Hematopoietic multipotent progenitor cell treated with erythropoietin and hydrocortisone succinate and interleukin-3 and kit ligand, for 8 days (in vitro differentiated cells): ENCODE data around the gene SEPTIN2.
"Not testable (repeated sequence)": the region's sequence is repeated elsewhere in the genome, so short reads cannot be mapped to it uniquely, and the experiment has no call there.

ENCODE experiments used
- DNase-seq: peaks from one replicate; pipeline ENCODE4 v3.0.0-alpha.2; 2015

The SEPTIN2 gene

DNA sequence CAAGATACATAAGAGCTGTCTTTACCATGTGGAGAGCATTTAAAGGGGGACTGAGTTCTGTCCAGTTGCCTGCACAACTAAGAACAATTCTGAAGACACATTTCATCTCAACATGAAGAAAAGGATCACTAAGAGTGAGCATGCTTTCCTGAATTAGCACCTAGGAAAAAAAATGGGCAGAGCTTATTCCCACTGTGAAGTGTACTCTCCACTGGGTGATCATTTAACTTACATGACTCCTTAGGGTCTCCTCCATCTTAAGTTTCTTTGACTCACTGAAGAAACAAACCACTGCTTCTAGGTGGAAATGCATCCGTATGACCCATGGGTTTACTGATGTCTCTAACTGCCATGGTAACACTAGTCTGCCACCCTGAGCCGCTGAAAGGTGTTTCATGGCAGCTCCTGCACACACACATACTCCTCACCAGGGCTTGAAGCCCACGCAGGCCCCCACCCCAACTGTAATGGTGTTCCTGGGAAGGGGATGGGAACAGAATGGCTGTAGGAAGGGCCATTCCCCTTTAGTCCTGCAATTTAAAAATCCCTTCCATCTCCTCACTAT, 27.3 kb upstream of the SEPTIN2 start:
- no peak for DNase-seq

DNA sequence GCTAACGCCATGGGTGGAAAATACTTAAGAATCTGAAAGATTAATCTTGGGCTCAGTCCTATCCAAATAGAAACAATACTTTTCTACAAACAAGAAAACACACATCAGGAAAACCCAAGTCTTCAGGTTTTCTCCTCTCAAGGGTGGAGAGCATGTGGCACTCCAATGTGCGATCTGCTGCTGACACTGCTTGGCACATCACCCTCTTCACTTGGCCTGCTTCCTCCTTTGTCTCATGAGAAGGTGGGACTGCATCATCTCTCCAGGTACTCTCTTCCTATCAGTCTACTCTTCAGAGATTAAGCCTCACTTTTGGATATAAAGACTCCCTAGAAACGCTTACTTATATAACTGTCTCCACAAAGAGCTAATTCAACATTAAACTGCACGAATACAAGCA, 26.7 kb upstream of the SEPTIN2 start:
- no peak for DNase-seq

DNA sequence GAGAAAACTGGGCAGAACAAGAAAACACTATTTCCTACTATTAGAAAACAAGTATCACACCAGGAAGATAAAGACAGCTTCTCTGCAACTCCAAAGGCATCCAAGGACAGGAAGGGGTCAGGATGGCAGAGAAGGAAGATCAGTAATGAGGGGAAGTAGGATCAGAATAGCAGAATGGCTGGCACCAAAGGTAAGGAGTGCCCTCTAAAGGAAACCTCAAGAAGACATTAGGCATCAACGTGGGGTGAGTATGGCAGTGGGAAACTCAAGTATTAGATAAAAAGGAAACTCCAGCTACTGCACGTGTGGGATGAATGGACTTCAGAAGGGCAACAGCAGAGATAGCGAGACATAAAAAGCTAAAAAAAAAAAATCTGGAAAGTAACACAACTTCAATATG, 26.1 kb upstream of the SEPTIN2 start:
- DNase-seq = peak; percentile 16

DNA sequence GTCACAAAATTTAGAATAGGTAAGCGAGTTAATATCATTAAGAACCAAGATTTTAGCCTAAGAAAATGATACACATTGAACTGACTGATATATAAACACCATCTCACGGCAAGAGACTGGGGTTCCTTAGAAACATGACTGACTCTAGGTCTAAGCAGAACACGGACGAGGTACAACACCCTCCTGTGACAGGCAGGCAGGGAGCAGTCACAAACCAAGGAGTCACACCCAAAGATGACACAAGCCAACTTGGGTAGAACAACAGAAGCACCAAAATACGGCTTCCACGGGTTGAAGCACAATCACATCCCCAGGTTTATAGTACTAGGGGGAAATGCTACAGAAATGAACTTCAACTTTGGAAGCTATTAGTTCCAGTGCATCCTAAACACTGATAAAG, 24.6 kb upstream of the SEPTIN2 start:
- no peak for DNase-seq

DNA sequence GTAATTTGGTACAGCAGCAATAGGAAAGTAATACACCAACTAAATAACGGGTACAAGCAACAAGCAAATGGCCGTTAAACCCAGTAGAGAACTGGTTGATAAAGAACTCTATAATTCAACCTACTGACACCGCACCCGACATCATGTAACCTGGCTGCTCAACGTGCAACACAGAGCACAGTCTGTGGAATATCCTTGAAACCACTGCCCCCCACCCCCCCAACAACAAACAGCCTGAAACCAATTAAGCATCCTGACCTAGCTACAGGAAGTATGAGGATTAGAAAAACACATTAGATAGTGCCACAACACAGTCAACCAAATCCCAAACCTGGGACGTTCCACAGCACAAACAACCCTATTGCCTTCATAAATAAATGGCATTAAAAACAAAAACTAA, 23.7 kb upstream of the SEPTIN2 start:
- DNase-seq = no peak

DNA sequence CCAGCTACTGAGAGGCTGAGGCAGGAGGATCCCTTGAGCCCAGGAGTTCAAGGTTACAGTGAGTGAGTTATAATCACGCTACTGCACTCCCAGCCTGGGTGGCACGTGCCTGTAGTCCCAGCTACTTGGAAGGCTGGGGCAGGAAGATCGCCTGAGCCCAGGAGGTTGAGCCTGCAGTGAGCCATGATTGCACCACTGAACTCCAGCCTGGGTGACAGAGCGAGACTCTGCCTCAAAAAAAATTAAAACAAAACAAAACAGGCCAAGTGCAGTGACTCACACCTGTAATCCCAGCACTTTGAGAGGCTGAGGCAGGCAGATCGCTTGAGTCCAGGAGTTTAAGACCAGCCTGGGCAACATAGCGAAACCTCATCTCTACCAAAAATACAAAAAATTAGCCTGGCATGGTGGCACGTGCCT, 22.3 kb upstream of the SEPTIN2 start:
- not testable (repeated sequence) for DNase-seq

DNA sequence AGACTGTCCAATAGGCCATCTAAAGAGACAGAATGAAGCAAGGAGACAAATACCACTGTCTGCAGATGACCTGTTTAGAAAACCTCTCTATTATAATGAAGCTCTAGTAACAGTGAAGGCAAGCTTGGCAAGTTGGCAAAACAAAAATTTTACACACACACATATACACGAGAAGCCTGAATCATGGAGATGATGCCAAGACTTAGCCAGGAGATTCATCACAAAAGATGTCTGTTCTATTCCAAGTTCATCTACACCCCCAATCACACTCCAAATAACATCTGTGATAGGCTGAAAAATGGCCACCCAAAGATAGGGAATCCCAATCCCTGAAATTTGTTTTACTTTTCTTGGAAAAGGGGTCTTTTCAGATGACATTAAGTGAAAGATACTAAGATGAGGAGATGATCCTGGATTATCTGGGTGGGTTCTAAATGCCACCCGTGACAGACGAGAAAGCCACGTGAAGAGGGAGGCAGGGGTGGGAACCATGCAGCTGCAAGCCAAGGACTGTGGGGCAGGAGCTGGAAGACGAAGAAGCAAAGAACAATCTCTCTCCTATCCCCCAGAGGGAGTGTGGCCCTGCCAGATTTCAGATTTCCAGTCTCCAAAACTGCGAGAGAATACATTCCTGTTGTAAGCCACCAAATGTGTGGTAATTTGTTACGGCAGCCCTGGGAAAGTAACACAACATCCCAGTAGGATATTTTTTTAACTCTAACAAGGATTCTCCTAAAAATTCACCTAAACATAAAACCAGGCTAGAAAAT, 20.2 kb upstream of the SEPTIN2 start:
- DNase-seq = no peak

DNA sequence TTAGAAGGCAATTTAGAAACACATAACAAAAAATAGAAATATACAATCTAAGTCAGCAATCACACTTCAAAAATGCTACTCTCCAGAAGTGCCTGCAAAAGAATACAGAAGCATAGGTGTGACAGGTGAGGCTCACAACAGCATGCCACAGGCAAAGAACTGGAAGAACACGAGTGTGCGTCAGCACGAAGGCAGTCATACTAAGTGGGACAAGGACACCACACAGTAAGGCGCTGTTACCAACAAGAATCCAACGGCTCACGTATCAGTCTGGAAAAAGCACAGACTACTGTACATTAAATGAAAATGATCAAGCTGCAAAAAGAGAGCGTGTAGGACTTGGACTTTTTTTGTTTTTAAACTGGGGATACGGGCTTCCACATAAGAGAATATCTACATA, 19.0 kb upstream of the SEPTIN2 start:
- DNase-seq = no peak

DNA sequence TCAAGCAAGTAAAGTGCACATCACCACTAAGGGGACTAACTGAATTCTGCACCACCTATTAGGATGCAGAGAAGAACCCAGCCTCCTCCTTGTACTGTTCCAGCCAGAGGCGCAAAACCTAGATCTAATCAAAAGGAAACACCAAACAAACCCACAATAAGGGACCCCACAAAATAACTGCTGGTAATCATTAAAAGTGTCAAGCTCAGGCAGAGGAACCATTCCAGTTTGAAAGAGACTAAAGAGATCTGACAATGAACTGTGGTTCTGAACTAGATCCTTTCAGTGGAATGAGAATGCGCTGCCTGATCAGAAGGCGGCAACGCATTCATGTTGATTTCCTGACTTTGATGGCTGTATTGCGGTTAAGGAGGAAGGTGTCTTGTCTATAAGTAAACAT, 17.1 kb upstream of the SEPTIN2 start:
- peak; percentile 29 for DNase-seq

DNA sequence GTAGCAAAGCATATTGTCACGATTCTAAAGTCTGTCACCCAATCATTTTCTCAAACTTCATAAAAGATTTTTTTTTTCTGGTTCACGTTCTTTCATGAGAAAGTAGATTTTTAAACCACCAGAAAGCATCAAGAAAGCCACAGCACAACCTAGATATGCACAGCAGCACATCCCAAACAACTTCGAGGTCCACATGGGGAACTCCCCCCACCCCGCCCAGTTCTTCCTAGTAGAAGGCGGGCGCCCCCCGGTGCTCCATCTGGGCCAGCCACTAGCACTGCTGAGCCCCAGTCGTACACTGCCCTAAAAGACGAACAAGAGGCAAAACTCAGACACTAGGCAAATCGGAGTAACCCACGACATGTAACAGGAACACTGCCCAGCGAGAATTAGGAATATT, 15.7 kb upstream of the SEPTIN2 start:
- no peak for DNase-seq

DNA sequence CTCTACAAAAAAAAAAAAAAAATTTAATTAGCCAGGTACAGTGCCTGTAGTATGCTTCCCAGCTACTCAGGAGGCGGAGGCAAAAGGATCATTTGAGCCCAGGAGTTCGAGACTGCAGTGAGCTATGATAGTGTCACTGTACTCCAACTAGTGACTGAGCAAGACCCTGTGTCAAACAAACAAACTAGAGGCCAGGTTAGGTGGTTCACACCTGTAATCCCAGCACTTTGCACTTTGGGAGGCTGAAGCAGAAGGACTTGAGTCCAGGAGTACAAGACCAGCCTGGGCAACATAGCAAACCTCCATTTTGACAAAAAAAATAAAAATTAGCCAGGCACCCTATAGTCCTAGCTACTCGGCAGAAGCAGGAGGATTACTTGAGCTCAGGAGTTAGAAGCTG, 13.6 kb upstream of the SEPTIN2 start:
- no peak for DNase-seq

DNA sequence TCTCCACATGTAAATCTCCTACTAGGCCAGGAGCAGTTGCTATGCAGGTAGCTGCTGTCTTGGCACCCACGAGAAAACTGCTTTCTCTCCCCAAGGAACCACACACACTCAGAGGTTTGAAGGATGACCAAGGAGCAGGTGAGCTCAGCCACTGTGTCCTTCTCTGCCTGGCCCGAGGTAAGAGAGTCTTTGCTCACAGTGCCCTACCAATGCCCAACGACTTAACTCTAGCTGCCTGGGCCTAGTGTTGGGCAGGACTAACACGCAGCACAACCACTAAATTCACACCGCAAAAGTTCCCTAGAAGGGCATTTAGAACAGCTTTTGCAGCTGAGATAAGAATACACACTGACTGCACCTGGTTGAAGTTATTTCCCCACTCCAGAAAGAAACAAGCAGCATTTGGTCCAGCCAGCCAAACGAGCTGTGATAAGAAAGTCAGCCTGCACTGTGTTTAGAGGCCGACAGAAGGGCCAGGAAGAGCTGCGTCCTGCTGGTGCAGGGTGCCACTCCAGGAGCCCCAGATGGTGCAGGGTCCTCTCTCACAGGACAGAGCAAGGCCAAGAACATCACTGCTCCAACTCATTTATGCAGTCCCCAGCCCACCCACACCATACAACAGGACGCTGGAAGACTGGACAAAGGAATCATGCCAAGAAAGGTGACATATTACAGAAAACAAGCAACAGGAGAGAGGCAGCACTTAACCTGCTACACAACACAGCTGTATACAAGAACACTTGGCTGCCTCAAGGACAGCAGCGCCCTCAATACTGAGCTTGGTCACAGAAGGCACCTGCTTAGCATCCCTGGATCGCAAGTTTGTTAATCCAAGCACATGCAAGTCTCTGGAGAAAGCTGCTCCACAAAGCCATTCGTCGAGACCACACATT, 12.7 kb upstream of the SEPTIN2 start:
- DNase-seq = peak; percentile 71

DNA sequence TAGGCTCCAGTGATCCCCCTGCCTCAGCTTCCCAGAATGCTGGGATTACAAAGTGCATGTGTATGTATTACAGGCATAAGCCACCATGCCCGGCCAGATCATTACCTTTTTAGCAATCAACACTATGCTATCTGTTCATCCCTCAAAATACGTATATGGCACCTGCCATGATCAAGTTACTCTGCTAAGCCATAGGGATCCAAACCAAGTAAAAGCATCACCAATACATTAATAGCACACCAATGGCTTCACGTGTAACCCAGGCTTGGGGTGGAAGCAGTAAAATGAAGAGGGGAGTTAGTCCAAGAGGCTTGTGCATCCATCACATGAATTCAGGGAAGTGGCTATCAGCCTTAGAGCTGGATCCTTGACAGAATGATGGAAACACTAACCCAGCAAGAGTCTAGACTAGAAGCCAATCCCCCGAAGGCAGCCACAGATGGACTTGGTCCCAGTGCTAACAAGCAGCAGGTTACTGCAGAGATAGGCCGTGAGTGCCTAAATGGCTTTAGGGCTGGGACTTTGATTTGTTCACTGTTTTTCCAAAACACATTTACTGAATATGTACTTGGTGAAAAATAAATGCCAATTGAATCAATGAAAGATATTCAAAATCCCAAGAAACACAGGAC, 11.6 kb upstream of the SEPTIN2 start:
- no peak for DNase-seq

DNA sequence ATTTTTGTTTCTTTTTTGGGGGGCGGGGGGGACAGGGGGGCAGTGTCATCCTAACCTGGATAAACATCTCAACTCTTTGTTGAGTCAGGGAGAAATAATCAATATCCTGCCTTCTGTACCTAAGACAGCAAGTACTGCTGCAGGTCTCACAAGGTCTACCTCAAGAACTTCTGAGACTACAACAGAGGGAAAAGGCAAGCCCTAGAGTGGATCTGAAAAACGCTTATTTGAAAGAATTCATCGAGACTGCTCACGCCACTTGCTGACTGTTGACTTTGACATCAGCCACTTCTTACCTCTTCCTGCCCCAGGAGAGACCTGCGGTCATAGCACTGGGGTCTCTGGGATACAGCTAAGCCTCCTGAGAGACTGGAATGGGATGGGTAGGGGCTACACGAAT, 8.7 kb upstream of the SEPTIN2 start:
- DNase-seq = no peak

DNA sequence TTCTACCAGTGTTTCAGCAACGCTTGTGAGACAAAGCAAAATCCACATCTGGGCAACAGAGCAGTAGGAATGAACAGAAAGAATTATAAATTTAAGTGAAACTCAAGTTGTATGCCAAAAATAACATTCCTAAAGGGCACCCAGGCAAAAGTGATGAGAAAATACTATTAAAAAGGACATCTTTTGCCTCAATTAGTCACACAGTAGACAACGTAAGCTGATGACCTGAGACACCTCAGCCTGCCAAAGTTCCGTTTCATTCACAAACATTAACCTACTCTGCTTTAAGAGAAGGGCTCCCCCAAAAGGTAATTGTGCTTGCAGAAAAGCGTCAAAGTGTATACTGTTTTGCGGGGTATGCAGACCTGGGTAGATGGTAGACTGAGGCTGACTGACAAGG, 7.5 kb upstream of the SEPTIN2 start:
- DNase-seq = no peak

DNA sequence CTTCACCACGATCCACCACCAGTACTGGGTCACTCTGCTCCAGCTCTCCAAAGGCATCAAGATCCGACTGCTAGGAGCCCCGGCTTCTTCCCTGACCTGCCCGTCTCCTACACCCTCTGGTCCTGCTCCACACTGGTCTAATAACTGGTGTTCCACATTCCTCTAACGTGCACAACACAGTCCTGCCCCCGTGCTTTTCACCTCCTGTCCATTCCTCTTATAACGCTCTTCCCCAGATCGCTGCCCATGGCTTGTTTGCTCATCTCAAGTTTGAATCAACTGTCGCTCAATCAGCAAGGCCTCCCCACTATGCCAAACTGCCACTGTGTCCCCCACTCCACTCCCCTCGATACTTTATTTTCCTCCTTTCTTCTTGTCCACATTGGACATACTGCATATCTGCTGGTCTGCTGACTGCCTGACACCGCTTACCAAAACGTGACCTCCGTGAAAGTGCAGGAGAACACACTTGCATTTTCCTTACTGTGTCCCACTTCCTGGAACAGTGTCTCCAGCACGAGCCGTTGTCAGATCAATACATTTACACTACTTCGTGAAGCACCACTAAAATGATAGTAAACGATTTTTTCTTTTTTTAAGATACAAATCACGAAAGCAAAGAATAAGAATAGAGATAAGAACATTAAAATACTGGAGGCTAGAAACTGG, 6.8 kb upstream of the SEPTIN2 start:
- no peak for DNase-seq

DNA sequence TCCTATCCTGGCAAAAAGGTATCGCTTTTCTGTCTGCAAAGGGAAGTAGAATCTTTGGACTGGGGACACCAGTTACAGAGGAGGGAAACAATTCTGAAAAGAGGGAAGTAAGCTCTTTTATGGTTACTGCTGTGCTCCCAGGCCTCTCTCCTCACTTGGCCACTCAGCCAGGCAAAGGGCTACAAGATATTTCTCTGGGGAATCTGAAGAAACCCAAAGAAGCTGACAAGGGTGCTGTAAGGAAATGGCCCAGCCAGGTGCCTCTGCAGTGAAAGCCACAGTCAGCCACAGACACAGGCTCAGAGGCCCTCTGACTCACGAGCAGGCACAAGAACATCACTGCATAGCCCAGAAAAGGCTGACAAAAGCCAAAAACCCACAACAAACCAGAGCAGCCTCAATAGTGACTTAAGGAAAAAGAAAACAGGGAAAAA, 6.0 kb upstream of the SEPTIN2 start:
- DNase-seq = no peak

DNA sequence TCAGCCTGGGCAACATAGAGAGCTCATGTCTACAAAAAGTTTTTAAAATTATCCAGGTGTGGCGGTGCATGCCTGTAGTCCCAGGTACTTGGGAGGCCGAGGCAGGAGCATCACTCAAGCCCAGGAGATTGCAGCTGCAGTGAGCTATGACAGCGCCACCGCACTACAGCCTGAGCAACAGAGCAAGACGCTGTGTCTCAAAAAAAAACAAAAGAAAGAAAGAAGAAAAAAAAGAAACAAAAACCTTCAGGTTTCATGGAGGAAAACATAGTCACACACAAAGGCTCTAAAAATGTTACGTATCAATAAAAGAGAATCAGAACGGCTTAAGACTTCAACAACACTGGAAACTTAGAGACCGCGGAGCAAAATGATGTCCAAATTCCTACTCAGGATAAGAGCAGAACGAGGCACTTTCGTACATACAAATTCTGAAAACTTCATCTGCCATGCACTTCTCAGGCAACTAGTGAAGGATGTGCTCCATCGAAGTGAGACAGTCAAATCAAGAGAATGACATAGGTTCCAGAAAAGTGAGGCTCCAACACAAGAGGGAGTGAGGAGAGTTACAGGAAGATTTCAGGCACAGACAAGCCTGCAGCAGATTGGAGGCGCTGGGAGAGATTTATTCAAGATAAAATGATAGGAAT, 4.7 kb upstream of the SEPTIN2 start:
- no peak for DNase-seq

DNA sequence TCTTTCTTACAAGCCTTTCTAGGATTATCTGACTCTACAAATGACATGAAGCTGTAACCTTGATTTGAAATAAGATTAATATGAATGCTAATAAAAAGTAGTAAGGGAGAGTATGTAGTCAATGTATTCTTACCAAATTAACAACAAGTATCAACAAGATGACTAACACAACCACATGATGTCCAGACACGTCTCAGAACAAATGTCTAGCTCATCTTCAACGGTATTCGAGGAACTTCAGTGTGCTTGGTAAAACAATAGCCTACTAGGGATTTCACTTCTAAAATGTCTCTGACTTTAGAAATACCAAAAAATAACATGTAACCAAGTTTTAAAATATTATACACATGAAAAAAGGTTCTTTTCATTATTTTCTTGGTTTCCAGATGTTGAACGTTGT, 3.6 kb upstream of the SEPTIN2 start:
- no peak for DNase-seq

DNA sequence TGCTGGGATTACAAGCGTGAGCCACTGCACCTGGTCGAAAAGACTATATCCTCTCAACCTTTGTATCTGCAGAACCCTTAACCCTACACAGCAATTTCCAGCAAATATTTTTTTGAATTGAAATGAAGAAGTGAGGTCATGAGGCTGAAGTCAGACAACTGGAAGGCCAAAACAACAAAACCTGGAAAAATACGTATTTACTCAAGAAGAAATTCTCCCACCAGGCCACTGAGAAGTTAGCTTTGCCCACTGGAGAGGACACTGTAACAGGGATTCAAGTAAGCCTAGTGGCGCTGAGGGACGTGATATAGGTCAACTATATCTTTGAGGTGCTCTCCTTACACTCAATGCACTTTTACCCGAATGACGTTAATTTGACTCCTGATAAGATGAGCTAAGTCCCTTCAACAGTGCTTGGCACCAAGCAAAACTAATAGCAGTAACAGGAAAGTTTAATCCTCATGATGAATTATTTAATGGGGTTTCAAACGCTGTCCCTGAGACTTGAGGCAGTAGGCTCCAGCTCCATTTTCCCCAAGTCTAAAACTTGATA, 2.1 kb upstream of the SEPTIN2 start:
- DNase-seq = peak; percentile 19

DNA sequence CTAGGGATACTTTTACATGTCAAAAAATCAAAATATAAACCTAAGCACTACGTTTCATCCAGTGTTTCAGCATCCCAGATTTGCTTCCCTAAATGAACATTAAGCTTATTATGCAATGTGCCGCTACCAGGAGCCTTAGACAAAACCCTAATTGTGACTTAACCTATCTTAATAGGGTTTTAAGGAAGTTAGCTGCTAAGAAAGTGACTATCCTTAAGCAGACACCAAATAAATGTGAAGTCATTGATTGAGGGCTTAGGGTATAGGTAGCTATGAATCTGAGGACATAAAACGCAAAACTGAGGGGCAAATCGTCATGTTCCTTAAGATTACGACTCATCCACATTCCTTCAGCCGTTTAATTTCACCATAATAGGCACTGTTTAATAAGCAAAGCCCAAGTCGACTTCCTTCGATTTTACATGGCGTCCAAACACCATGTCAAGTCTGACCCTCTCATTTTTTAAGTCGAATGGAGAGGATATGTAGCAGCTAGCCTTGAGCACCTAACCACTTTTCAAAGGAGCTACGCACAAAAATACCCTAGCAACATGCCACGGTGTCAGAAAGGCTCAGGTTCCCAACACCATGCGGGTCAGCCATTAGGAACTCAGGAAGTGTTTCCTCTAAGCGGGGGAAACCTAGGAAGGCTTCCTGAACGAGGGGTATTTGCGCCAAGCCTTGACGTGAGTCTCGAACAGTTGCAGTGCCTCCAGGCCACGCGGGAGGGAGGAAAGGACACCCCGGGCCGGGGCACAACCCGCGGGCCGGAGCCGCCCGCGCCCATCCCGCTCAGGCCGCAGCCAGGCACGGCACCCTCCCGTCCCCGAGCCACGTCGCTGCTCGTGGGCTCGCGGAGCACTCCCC, 1.3 kb upstream of the SEPTIN2 start:
- peak; percentile 67 for DNase-seq
